NB4 (cell line): ENCODE results near the gene DDX60.
"Not testable (repeated sequence)": the region's sequence is repeated elsewhere in the genome, so short reads cannot be mapped to it uniquely, and the experiment has no call there.

Experiments
- MYC ChIP-seq: IDR thresholded peaks from 2 replicates; pipeline ENCODE4 v1.6.1; 2011; ENCODE audit warnings: low read depth, low read length
- POLR2A ChIP-seq: IDR thresholded peaks from 2 replicates; pipeline ENCODE4 v1.6.1; 2011; ENCODE audit warnings: mild to moderate bottlenecking; ENCODE audit not compliant: insufficient read length; ENCODE audit errors: extremely low read depth
- TF ChIP-seq, protein P1 (sequence below): IDR thresholded peaks from one replicate; pipeline ENCODE4 v1.5.1; 2012; ENCODE audit warnings: low read depth, low read length
- TF ChIP-seq, protein P2 (sequence below): IDR thresholded peaks from 2 replicates; pipeline ENCODE4 v1.6.1; 2011; ENCODE audit warnings: low read depth, low read length

DNA sequence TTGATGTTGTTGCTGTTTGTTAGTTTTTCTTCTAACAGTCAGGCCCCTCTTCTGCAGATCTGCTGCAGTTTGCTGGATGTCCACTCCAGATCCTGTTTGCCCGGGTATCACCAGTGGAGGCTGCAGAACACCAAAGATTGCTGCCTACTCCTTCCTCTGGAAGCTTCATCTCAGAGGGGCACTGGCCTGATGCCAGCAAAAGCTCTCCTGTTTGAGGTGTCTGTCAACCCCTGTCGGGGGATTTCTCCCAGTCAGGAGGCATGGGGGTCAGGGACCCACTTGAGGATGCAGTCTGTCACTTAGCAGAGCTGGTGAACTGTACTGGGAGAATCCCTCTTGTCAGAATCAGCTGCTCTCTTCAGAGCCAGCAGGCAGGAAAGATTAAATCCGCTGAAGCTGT lies 12.0 kb upstream of the DDX60 start:
- TF ChIP-seq, protein P1, sequence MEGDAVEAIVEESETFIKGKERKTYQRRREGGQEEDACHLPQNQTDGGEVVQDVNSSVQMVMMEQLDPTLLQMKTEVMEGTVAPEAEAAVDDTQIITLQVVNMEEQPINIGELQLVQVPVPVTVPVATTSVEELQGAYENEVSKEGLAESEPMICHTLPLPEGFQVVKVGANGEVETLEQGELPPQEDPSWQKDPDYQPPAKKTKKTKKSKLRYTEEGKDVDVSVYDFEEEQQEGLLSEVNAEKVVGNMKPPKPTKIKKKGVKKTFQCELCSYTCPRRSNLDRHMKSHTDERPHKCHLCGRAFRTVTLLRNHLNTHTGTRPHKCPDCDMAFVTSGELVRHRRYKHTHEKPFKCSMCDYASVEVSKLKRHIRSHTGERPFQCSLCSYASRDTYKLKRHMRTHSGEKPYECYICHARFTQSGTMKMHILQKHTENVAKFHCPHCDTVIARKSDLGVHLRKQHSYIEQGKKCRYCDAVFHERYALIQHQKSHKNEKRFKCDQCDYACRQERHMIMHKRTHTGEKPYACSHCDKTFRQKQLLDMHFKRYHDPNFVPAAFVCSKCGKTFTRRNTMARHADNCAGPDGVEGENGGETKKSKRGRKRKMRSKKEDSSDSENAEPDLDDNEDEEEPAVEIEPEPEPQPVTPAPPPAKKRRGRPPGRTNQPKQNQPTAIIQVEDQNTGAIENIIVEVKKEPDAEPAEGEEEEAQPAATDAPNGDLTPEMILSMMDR = not testable (repeated sequence)
- TF ChIP-seq, protein P2, sequence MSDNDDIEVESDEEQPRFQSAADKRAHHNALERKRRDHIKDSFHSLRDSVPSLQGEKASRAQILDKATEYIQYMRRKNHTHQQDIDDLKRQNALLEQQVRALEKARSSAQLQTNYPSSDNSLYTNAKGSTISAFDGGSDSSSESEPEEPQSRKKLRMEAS = not testable (repeated sequence)
- not testable (repeated sequence) for TF ChIP-seq MYC, POLR2A
